ENCODE data around the gene RPL27A. TPM values are rescaled to one million over a fixed set of nuclear protein-coding genes. Genes with fewer than 3 reads are reported as not detected.

Gene RPL27A
- total RNA-seq, 3 donors from 2014 or later (not counting 1 experiment from before 2014, with no cell fraction given) = 672 to 1,208 (median 807) TPM

DNA sequence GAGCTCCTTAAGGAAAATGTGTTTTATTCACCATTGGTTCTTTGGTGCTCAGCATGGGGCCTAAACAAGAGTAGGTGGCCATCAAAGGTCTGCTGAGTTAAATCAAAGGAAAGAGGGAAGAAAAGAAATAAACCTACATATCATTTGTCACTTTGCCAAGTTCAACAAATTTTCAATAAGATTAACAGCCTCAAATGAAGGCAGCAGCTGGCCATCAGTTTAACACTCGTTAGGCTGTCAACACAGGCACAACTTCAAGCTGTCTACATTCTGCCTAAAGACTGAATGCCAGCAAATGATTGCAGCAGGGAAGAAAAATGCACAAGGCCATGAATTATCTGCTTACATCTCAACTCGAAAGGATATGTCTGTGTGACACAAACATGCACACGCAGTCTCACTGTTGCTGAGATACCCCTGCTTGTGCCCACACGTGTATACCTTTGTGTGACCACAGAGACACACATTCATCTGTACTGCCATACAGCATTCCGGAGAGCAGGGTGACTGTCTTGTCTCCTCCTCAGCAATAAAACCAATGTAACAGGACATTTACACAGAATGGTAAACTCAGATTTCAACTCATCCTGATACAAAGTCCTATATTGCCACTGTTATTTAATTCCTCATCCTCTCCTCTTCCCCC, 40.3 kb upstream of the RPL27A start:
- 95% methylated on average over 5 of the region's 5 CpGs for WGBS (ENCODE audit: insufficient coverage)
- H3K27me3 ChIP-seq (ENCODE audit: control insufficient read depth, insufficient read depth, low read length) = no peaks in the 10 kb centered on the region
- Mint-ChIP-seq H3K4me1 (no peaks in the 10 kb centered on the region), H3K36me3 (no peaks in the 10 kb centered on the region), H3K4me3 (no peak overlapping the region), H3K9me3 (no peaks in the 10 kb centered on the region), H3K27ac (no peak overlapping the region), H3K27me3 (ENCODE audit: low read depth in 2 of 2) (no peaks in the 10 kb centered on the region)
- H3K9me3 ChIP-seq (ENCODE audit: control insufficient read depth, insufficient read depth, low read length) = no peaks in the 10 kb centered on the region
- DNase-seq = no peak
- intact Hi-C loops (cut with micrococcal nuclease) = no loop called here
- H3K4me3 ChIP-seq (ENCODE audit: low read length) = no peak overlapping the region
- H3K27ac ChIP-seq (ENCODE audit: low read length) = no peak overlapping the region
- H3K4me1 ChIP-seq (ENCODE audit: control insufficient read depth, insufficient read depth, low read length) = no peaks in the 10 kb centered on the region
- peaks cover 80% of the 10 kb centered on the region for H3K36me3 ChIP-seq (ENCODE audit: control insufficient read depth, insufficient read depth, low read length)
- no peak for TF ChIP-seq CTCF (IDR thresholded peaks at IDR 0.05)
- ATAC-seq = no peak

DNA sequence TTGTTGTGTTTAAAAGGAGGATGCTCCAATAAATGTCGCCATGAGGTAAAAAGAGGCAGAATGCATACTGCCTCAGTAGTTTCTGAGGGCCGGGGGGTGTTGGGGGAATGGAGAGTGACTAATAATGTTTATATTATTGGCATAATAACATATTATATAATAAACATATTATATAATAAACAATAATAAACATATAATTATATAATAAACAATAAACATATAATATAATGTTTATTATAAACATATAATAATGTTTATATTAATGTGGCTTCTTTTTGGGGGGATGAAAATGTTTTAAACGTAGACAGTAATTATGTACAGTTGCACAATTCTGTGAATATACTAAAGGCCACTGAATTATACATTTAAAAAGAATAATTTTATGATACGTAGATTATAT, 35.7 kb upstream of the RPL27A start:
- 100% methylated on average over 1 of the region's 4 CpGs for WGBS (ENCODE audit: insufficient coverage)
- no peaks in the 10 kb centered on the region for H3K36me3 Mint-ChIP-seq
- Histone ChIP-seq H3K4me3 (ENCODE audit: low read length) (no peak overlapping the region), H3K9me3 (ENCODE audit: control insufficient read depth, insufficient read depth, low read length) (no peaks in the 10 kb centered on the region), H3K27me3 (ENCODE audit: control insufficient read depth, insufficient read depth, low read length) (no peaks in the 10 kb centered on the region), H3K27ac (ENCODE audit: low read length) (no peak overlapping the region), H3K4me1 (ENCODE audit: control insufficient read depth, insufficient read depth, low read length) (no peaks in the 10 kb centered on the region), H3K36me3 (ENCODE audit: control insufficient read depth, insufficient read depth, low read length) (peaks cover 74% of the 10 kb centered on the region)
- DNase-seq = no peak
- no peaks in the 10 kb centered on the region for H3K9me3 Mint-ChIP-seq
- ATAC-seq = no peak
- no peak overlapping the region for H3K27ac Mint-ChIP-seq
- intact Hi-C loops (cut with micrococcal nuclease) = no loop called here
- no peak overlapping the region for H3K4me3 Mint-ChIP-seq
- no peaks in the 10 kb centered on the region for H3K4me1 Mint-ChIP-seq
- no peaks in the 10 kb centered on the region for H3K27me3 Mint-ChIP-seq (ENCODE audit: low read depth in 2 of 2)
- TF ChIP-seq CTCF (IDR thresholded peaks at IDR 0.05) = no peak

GRCh38 chr11:8649361-8649760, 33.2 kb upstream of the RPL27A start:
- Mint-ChIP-seq H3K4me3 (no peak overlapping the region), H3K4me1 (peaks cover 0 to 4% of the 10 kb centered on the region in 2 donors), H3K27ac (no peak overlapping the region), H3K36me3 (no peaks in the 10 kb centered on the region), H3K9me3 (no peaks in the 10 kb centered on the region), H3K27me3 (ENCODE audit: low read depth in 2 of 2) (no peaks in the 10 kb centered on the region)
- intact Hi-C loops (cut with micrococcal nuclease) = no loop called here
- H3K4me3 ChIP-seq (ENCODE audit: low read length) = no peak overlapping the region
- ATAC-seq (no peak), DNase-seq (no peak)
- no peaks in the 10 kb centered on the region for H3K4me1 ChIP-seq (ENCODE audit: control insufficient read depth, insufficient read depth, low read length)
- H3K27me3 ChIP-seq (ENCODE audit: control insufficient read depth, insufficient read depth, low read length) = no peaks in the 10 kb centered on the region
- no peak for TF ChIP-seq CTCF (IDR thresholded peaks at IDR 0.05)
- WGBS (ENCODE audit: insufficient coverage) = 92% methylated on average over 2 of the region's 2 CpGs
- no peak overlapping the region for H3K27ac ChIP-seq (ENCODE audit: low read length)
- no peaks in the 10 kb centered on the region for H3K9me3 ChIP-seq (ENCODE audit: control insufficient read depth, insufficient read depth, low read length)
- H3K36me3 ChIP-seq (ENCODE audit: control insufficient read depth, insufficient read depth, low read length) = peaks cover 64% of the 10 kb centered on the region

DNA sequence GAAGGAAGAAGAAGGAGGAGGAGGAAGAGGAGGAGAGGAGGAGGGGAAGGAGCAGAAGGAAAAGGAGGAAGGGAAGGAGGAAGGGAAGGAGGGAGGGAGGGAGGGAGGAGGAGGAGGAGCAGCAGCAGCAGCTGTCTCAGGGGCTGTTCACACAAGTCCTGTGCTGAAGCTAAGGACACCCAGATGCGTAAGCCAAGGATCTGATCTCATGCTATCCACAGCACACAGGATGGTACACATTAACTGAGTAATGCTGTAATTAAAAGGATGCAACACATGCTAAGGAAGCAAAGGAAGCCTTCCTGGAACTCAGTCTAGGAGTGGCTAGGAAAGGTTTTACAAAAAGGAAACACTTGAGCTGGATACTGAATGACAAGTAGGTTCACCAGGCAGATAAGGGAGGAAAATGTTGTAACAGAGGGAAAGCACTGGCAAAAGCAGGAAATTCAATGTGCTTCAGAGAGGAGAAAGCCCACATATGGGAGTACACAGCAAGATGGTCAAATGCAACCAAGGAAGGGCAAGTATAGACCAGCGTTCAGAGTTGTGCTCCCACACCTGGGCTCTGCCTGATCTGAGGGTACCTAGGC, 32.1 kb upstream of the RPL27A start:
- no peak for ATAC-seq

More for the DNA sequence above, 32.1 kb upstream of the RPL27A start:
- TF ChIP-seq CTCF (IDR thresholded peaks at IDR 0.05) = no peak
- Histone ChIP-seq H3K4me3 (ENCODE audit: low read length) (no peak overlapping the region), H3K27me3 (ENCODE audit: control insufficient read depth, insufficient read depth, low read length) (no peaks in the 10 kb centered on the region), H3K4me1 (ENCODE audit: control insufficient read depth, insufficient read depth, low read length) (no peaks in the 10 kb centered on the region), H3K9me3 (ENCODE audit: control insufficient read depth, insufficient read depth, low read length) (no peaks in the 10 kb centered on the region), H3K36me3 (ENCODE audit: control insufficient read depth, insufficient read depth, low read length) (peaks cover 52% of the 10 kb centered on the region), H3K27ac (ENCODE audit: low read length) (no peak overlapping the region)
- Mint-ChIP-seq H3K27ac (no peak overlapping the region), H3K4me1 (peaks cover 0 to 5% of the 10 kb centered on the region in 2 donors), H3K4me3 (no peak overlapping the region), H3K9me3 (no peaks in the 10 kb centered on the region), H3K27me3 (ENCODE audit: low read depth in 2 of 2) (no peaks in the 10 kb centered on the region), H3K36me3 (no peaks in the 10 kb centered on the region)
- WGBS (ENCODE audit: insufficient coverage) = 97% methylated on average over 2 of the region's 2 CpGs
- DNase-seq = no peak
- intact Hi-C loops (cut with micrococcal nuclease) = no loop called here

Data from natural killer cell (primary cell).